Prostate gland (tissue), 2 donors: ENCODE results near the gene CAPZB. TPM values are rescaled to one million over a fixed set of nuclear protein-coding genes. Genes with fewer than 3 reads are reported as not detected.

Experiments
- DNase-seq: peaks from one replicate; pipeline ENCODE4 v3.0.0-alpha.2; 2019; ENCODE audit warnings: low spot score
- H3K27ac ChIP-seq, 2 donors: fragments of 200-600 bp; sonication (generic); 2 replicates each; pipeline ENCODE4 v1.5.1; 2017 to 2019
- H3K27me3 ChIP-seq: fragments of 200-600 bp; sonication (generic); replicated peaks from 2 replicates; pipeline ENCODE4 v1.5.1; 2019; ENCODE audit not compliant: insufficient read depth
- H3K36me3 ChIP-seq, 2 donors: fragments of 200-600 bp; sonication (generic); 1 replicate in 1 of 2; 2 replicates in 1 of 2; pipeline versions ENCODE4 v1.5.1 to v1.8.1; 2017 to 2019
- H3K4me1 ChIP-seq: fragments of 200-600 bp; sonication (generic); replicated peaks from 2 replicates; pipeline ENCODE4 v1.5.1; 2019
- H3K4me3 ChIP-seq, 2 donors: fragments of 200-600 bp; sonication (generic); 2 replicates each; pipeline ENCODE4 v1.5.1; 2017 to 2019
- H3K9me3 ChIP-seq: fragments of 200-600 bp; sonication (generic); 2 replicates; pipeline ENCODE4 v1.5.1; 2017
- POLR2A ChIP-seq: fragments of 450-650 bp; IDR thresholded peaks from one replicate; pipeline ENCODE4 v1.6.1; 2016; ENCODE audit warnings: antibody characterized with exemption, mild to moderate bottlenecking
- POLR2AphosphoS5 ChIP-seq: sonication (generic); formaldehyde crosslinking; IDR thresholded peaks from one replicate; pipeline ENCODE4 v1.6.1; 2017; ENCODE audit warnings: antibody characterized with exemption
- WGBS: methylation state at CpG from one replicate; pipeline ENCODE4 v1.1.5; 2018; 5-methylcytosine and 5-hydroxymethylcytosine counted together
- intact Hi-C: fragments of 100-400 bp; cut with DNase I; formaldehyde crosslinking; loops from one replicate; pipeline ENCODE4 v1.14.2; 2022
- total RNA-seq, 2 donors: library from RNA; depleted of rRNA; stranded (reverse); fragments of >200 nt; gene quantifications; one replicate each; pipeline ENCODE4 v1.1.0, GENCODE V29; 2016
- TF ChIP-seq, protein P1 (sequence below), 4 experiments: fragments of 200-600 bp in 2 of 4; fragments of 450-650 bp in 2 of 4; sonication (generic) in 2 of 4; IDR thresholded peaks; 1 replicate in 3 of 4; 2 replicates in 1 of 4; pipeline ENCODE4 v1.5.1; 2016 to 2019; ENCODE audit warnings: antibody characterized with exemption in 4 of 4, mild to moderate bottlenecking in 2 of 4, moderate library complexity in 2 of 4

CAPZB gene
- total RNA-seq, 2 donors from 2014 or later, result 139 to 150 TPM

DNA sequence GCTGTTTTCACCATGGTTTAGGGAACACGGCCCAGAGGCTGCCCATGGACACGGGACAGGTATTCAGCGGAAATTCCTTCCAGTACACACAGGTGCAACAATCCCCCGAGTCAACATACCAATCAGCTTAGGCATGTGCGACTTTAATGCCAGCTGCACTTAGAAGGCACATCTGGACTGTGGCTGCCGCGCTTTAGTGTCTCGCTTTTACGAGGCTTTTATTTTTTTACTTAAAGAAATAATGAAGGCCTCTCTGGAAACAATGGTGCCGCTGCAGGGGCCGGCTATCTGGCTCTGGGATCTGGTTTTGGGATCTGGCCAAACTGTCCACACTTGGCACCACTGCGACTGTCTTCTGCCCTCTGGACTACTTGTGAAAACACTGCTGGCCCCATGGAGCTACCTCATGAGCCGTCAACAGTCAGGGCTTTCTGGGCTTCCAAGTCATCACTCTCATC lies 117.7 kb downstream of the CAPZB start:
- WGBS, result 20% methylated on average over 13 of the region's 13 CpGs
- Histone ChIP-seq H3K4me1 (peaks cover 13% of the 10 kb centered on the region), H3K9me3 (no peaks in the 10 kb centered on the region), H3K4me3 (no peak overlapping the region), H3K27ac (peak overlapping the region; percentile 63 to 65), H3K36me3 (no peaks in the 10 kb centered on the region), H3K27me3 (no peaks in the 10 kb centered on the region)
- TF ChIP-seq POLR2A (no peak), POLR2AphosphoS5 (peak; percentile 43)
- TF ChIP-seq, protein P1, sequence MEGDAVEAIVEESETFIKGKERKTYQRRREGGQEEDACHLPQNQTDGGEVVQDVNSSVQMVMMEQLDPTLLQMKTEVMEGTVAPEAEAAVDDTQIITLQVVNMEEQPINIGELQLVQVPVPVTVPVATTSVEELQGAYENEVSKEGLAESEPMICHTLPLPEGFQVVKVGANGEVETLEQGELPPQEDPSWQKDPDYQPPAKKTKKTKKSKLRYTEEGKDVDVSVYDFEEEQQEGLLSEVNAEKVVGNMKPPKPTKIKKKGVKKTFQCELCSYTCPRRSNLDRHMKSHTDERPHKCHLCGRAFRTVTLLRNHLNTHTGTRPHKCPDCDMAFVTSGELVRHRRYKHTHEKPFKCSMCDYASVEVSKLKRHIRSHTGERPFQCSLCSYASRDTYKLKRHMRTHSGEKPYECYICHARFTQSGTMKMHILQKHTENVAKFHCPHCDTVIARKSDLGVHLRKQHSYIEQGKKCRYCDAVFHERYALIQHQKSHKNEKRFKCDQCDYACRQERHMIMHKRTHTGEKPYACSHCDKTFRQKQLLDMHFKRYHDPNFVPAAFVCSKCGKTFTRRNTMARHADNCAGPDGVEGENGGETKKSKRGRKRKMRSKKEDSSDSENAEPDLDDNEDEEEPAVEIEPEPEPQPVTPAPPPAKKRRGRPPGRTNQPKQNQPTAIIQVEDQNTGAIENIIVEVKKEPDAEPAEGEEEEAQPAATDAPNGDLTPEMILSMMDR (IDR thresholded peaks at IDR 0.05), result no peak
- peak; percentile 60 for DNase-seq
- intact Hi-C loops, result no loop called here

DNA sequence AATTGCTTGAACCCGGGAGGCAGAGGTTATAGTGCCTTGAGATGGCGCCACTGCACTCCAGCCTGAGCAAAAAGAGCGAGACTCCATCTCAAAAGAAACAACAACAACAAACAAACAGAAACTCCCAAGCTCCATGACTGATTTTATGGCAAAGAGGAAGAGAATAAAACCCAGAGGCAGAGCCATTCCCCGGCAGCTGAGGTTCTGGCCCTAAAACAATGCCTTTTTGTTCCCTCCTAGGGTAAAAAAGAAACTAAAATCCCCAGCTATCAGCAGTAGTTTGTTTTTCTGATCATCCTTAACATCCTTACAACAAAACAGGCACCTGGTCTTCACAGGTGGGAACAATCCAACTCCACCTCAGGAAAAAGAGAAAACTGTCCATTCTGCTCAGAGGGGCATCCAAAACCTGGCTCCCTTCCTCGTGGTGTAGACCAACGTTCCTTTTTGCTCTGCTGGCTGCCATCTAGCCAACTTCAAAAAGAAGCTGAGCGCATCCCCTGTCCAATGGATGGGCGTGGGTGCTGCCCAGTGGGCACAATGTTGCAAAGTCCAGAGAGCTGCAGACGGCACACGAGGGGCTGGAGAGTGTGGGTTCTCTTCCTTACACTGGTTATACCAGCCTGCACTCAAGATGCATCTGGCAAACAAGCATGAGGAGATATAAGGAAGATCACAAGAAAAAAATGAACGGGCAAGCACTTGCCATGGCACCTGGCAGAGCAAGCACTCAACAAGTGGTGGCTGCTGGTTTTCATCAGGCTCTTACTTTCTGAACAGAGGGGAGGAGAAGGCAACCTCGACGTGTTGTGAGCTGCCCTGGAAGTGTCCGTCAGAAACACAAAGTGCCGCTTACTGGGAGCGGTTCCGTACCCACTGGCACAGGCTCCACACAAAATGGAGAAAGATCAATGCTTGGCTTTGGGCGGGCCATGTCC lies 118.5 kb downstream of the CAPZB start:
- TF ChIP-seq, protein P1 (IDR thresholded peaks at IDR 0.05), result no peak
- TF ChIP-seq POLR2A, result no peak
- TF ChIP-seq POLR2AphosphoS5, result no peak
- H3K27ac ChIP-seq, result peak overlapping the region; percentile 63 to 65
- no peaks in the 10 kb centered on the region for H3K36me3 ChIP-seq
- H3K4me3 ChIP-seq, result no peak overlapping the region
- H3K9me3 ChIP-seq, result no peaks in the 10 kb centered on the region
- DNase-seq, result no peak
- H3K27me3 ChIP-seq, result no peaks in the 10 kb centered on the region
- peaks cover 20% of the 10 kb centered on the region for H3K4me1 ChIP-seq
- intact Hi-C loops, result no loop called here
- 49% methylated on average over 18 of the region's 18 CpGs for WGBS

DNA sequence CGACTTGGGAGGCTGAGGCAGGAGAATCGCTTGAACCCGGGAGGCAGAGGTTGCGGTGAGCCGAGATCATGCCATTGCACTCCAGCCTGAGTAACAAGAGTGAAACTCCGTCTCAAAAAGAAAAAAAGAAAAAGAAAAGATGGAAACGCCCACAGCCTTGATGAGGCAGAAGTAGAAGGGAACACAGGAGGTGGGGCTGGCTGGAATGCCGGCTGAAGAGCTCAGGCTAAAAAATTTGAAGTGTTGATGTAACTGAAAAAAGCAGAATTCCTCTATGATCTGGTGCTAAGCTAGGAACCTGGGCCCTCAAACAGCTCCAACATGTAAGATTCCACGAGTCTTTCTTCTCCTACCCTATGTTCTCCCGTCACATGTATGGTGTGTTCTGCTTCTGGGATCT lies 119.6 kb downstream of the CAPZB start:
- intact Hi-C loops, result no loop called here
- 59% methylated on average over 10 of the region's 10 CpGs for WGBS
- Histone ChIP-seq H3K4me1 (peaks cover 28% of the 10 kb centered on the region), H3K27ac (peak overlapping the region; percentile 63 to 65), H3K27me3 (no peaks in the 10 kb centered on the region), H3K36me3 (no peaks in the 10 kb centered on the region), H3K4me3 (no peak overlapping the region), H3K9me3 (no peaks in the 10 kb centered on the region)
- DNase-seq, result no peak
- TF ChIP-seq, protein P1 (IDR thresholded peaks at IDR 0.05), result no peak
- TF ChIP-seq POLR2A, result no peak
- no peak for TF ChIP-seq POLR2AphosphoS5

DNA sequence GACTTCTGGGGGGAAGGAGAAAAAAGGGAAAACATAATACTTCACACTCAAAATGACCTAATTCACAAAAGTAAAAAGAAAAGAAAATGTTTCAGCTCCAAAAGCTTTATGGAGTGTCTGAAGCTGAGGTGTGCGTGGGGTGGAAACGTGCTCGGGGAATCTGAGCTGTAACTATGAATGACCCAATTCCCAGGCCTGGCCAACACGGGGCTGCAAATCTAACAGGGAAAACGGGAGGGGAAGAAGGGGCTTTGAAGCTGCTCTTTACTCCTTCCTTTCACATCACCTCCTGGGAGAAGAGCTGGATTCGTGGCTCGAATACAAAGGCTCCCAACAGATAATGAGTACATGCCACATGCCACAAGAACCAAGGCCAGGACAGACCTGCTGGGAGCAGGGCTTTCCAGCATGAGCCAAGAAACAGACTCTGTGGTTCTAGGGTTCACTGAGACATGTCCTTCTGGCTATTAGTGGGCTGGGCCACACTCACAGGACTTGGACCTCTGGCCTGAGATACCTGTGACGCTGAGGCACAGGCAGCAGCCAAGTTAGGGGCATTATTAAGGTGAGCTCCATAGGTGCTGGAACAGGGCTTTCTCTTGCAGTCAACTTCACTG lies 121.7 kb downstream of the CAPZB start:
- H3K4me3 ChIP-seq, result no peak overlapping the region
- H3K4me1 ChIP-seq, result peaks cover 37% of the 10 kb centered on the region
- DNase-seq, result no peak
- intact Hi-C loops, result no loop called here
- TF ChIP-seq POLR2AphosphoS5 (no peak), POLR2A (no peak)
- TF ChIP-seq, protein P1 (IDR thresholded peaks at IDR 0.05), result no peak
- H3K27ac ChIP-seq, result peak overlapping the region; percentile 70 to 72
- WGBS, result 42% methylated on average over 8 of the region's 8 CpGs
- H3K27me3 ChIP-seq, result no peaks in the 10 kb centered on the region
- H3K36me3 ChIP-seq, result no peaks in the 10 kb centered on the region
- no peaks in the 10 kb centered on the region for H3K9me3 ChIP-seq
